Measurements from ENCODE around the gene SLC22A8.
"Not testable (repeated sequence)": the region's sequence is repeated elsewhere in the genome, so short reads cannot be mapped to it uniquely, and the experiment has no call there.

The SLC22A8 gene

DNA sequence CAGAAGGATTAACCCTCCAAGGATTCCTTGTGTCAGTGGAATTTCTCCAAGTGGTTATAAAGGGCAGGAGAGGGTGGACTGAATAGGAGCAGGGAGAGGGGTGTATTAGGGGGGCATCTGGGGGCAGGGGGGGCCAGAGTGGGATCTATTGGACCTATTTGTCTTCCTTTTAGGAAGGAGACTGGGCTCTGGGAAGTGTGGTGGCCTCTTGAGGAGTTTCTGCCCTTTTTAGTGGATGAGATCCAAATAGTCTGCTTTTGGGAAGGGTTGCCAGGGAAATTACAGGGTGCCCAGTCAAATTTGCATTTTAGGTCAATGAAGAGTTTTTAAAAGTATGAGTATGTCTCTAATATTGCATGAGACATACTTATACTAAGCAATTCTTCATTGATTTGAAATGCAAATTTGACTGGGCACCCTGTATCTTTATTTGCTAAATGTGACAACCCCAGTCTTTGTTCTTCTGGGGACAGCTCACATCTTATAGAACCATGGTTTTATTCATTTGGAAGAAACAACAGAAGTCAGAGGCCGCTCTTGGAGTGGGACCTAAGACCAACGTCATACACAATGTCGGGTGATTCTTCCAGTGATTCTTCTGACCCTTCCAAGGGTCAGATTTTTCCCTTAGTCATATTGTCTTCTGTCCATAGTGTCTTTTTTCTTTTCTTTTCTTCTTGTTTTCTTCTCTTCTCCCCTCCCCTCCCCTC is 30.4 kb downstream of the SLC22A8 start:
- DNase-seq (ENCODE audit: low read depth in 2 of 2): no peak

DNA sequence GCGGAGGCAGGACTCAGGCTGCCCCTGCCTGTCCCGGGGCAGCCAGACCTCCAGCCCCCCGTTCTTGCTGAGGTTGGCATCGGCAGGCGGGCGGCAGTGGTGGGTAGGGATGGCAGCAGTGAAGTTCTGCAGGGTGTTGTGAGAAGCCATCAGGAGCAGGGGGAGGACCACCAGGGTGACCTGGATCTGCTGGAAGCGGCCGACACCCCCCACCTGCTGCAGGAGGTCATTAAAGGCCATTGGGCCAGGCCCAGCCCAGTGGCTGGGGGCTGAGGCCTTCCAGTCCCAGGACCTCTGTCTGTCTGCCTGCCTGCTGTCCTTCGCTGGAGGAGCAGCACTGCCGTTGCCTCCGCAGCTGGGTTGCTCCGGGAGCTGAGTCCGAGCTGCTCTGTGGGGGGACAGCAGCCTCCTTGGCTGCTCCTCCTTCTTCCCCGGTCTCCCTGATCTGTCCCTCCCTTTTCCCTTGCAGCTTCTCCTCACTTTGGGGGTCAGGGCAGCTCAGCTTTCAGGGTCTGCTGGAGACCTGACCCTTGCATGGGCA is 31.1 kb downstream of the SLC22A8 start, which contains the start of gene SLC22A6:
SLC22A6 (minus strand) TSS at position 517 of the 541 bp plus-strand sequence; CDS start at position 240, 277 bp downstream.
- DNase-seq (ENCODE audit: low read depth in 2 of 2): no peak

DNA sequence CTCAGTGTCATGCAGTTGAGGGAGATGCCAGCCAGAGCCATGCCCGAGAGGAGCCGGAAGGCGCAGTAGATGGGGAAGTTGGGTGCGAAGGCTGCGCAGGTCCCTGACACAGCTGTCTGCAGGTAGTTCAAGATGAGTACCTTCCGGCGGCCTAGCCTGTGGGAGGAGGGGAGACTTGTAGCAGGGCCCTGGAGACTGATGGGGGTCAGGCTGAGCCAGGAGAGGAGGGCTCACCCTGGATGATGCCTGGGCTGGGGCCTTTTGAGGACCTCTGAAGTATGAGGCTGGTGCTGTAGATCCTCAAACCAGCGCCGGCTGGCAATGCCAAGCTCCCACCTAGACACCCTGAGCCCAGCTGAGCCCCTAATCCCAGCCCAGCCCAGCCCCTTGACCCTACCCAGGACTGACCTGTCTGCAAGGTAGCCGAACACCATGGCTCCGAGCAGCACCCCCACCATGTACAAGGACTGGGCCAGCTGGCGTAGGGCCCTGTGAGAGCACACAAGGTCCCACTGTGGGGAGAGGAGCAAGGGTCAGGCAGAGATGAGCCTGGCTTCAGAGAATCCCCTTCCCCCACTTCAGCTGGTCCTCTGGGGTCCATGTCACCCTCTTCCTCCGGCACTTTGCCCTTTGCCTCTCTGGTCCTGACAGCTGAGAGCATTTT is 32.0 kb downstream of the SLC22A8 start:
- no peak for DNase-seq (ENCODE audit: low read depth in 2 of 2)

DNA sequence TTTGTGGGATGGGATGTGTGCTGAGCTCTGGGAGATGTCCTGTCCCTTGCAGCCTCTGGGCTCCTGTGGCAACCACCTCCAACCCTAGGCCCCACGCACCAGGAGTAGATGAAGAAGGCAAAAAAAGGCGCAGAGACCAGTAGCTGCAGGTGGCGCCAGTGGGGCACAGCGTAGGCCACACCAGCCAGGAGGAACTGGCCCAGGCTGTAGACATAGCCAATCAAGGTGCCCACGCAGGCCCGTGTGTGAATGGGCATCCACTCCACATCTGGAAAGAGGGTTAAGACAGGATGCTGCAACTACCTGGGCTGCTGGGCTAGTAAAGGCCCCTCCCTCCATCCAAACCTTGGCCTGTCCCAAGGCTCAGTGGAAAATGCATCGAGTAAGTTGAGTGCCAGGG is 33.9 kb downstream of the SLC22A8 start:
- DNase-seq (ENCODE audit: low read depth in 2 of 2): no peak

DNA sequence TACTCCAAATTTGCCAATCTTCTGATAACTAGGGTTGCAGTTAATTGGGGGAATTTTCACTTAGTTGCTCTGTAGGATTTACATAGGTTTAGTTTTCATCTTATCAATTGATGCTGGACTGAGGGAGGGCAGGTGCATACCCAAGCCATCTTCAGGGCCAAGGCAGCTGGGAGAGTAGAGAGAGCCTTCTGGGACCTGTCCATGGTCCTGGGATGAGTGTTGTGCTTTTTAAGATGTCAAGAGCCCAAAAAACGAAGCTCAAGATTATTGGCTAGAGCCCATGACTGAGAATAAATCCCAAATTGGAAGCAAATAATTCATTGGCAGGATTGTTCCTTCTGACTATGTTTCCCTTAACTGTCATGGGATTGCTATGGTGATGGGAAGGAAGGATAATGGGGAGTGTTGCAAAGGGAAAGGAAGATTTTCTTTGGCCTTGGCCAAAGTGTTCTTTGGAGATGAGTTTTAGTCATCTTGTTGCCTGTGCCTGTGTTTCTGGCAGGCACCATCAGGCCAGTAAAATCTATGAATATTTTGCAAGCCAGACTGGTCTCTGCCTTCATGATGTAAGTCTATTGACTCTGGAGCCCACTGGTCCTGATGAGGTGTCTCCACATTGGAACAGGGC is 35.4 kb downstream of the SLC22A8 start:
- no peak for DNase-seq (ENCODE audit: low read depth in 2 of 2)

DNA sequence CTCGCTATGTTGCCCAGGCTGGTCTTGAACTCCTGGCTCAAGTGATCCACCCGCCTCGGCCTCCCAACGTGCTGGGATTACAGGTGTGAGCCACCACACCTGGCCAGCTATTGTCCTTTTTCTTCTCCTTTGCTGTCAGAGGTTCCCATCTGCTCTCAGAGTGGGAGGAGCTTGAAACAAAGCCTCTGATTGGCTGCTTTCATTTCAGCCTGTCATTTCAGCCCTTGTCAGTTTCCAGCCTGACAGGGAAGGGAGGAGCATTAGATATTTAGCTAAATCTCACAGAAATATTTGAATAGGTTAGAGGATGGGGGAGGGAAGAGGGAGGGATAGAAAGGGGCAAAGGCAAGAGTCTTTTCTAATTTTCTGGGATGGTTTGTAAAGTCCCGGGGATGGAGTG is 39.5 kb downstream of the SLC22A8 start:
- DNase-seq (ENCODE audit: low read depth in 2 of 2): no peak

DNA sequence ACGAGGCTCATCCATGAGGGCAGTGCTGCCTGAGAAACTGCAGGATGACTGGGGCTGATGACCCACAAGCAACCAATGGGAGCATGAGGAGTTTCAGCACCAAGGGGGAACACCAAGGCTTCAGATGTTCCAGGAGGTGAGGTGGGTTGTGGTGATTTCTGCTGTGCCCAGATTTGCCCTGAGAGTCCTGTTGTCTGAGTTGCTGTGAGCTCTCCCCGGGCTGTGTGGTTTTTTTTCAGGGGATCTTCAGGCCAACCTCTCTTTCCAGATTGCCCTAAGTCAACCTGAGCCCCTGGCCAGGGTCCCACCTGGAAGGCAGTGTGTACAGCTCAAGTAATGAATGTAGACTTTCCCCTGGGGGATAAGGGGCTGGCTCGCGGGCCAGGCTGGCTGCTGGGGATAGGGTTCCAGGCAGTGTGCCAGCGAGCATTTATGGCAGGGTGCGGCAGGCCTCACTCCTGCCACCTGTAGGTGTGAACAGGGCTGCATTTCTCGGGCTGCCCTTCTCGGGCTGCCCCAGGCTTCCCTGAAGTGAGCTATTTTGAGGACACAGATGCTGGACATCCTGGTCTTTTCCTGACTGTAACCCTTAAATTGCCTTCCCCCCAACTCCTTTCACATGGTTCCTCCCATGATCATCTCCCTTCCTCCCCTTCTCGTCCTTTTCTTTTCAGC is 40.7 kb downstream of the SLC22A8 start:
- no peak for DNase-seq (ENCODE audit: low read depth in 2 of 2)

DNA sequence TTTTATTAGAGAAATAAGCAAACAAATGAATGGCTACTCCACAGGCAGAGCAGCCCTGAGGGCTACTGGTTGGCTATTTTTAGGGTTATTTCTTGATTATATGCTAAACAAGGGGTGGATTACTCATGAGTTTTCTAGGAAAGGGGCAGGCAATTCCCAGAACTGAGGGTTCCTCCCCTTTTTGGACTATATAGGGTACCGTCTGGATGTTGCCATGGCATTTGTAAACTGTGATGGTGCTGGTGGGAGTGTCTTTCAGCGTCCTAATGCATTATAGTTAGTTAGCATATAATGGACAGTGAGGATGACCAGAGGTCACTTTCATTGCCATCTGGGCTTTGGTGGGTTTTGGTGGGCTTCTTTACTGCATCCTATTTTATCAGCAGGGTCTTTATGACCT is 50.1 kb downstream of the SLC22A8 start:
- no peak for DNase-seq (ENCODE audit: low read depth in 2 of 2)

DNA sequence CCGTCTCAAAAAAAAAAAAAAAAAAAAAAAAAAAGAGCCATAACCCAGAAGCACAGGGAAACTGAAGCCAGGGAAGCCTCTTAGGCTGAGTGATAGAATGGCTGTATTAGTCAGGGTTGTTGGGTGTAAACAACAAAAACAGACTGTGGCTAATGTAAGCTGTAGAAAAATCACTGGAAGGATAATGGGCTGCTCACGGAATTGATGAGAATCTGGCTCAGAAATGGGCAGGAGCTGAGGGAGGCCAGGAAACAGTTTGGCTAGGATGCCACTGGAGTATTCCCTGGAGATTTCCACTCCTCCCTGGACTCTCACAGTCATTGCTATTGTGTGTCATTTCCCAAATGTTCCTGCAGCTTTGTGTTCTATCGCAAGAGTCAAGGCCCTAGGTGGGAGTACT is 53.2 kb downstream of the SLC22A8 start:
- no peak for DNase-seq (ENCODE audit: low read depth in 2 of 2)

DNA sequence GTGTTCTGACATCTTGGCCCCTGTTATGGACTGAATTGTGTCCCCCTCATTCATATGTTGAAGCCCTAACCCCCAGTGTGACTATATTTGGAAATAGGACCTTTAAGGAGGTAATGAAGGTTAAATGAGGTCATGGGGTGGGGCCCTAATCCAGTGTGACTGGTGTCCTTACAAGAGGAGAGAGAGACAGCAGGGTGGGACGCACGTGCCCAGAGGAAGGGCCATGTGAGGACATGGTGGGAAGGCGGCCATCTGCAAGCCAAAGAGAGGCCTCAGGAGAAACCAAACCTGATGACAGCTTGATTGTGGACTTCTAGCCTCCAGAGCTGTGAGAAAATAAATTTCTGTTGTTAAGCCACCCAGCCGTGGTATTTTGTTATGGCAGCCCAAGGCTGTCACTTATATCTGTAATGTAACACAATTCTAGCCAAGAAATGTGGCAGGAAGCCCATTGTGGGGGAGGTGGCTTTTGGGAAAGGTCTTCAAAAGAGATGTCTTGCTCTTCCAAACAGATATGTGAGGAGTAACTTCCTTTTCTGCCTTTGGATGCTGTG is 54.5 kb downstream of the SLC22A8 start:
- no peak for DNase-seq (ENCODE audit: low read depth in 2 of 2)

DNA sequence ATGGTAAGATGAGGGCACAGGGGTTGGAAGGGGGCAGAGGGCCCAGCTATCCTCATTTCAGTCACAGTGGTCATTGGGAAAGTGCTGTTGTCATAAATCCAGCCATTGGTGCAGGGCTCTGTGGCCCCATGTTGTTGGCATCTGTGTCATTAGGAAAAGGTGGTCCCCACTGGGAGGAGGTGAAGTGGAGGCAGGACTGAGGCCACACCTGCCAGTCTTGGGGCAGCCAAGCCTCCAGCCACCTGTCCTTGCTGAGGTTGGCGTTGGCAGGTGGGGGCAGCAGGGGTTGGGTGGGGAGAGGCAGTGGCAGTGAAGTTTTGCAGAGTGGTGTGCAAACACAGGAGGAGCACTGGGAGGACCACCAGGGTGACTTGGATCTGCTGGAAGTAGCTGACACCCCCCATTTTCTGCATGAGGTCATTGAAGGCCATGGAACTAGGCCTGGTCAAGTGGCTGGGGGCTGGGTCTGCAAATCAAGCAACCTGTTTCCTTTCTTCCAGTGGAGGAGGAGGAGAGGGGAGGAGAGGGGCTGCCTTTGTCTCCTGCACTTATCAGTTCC is 56.1 kb downstream of the SLC22A8 start:
- no peak for DNase-seq (ENCODE audit: low read depth in 2 of 2)

DNA sequence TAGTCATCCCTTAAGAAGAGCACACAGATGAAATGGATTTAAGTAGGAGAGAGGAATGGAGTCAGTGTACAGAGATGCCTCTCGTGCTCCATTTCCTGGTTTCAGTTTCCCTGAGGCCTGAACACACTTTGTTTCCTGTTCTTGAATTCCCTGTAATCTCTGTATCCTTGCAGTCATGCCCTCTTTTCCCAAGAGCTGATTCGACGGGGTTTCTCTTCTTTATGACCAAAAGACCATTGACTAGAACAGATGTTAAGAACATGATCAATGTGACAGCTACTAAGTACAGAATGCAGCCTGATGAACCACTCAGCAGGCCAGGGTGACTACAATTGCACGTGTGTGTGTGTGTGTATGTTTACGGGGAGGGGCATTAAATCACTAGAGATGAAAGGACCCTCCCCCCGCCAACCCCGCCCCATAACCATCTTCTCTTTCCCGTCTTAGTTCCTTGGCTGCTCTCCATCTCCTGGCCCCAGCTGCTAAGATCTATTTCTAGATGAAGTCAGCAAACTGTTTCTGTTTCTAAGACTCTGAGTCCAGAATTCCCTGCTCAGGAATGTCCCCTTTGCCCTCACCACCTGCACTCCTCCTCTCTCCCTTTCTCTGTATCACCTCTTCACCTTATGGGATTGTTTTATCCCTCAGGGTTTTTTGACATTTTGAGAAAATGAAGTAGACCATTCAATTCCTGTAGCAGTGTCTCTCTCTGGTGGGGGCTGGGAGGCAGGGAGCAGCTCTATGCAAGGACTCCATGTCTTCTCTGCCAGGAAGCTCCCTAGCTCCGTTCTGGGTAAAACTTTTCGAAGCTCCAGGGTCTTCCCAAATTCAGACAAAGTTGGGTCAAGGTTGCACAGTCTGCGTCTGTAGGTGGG is 56.9 kb downstream of the SLC22A8 start:
- DNase-seq (ENCODE audit: low read depth in 2 of 2): no peak

DNA sequence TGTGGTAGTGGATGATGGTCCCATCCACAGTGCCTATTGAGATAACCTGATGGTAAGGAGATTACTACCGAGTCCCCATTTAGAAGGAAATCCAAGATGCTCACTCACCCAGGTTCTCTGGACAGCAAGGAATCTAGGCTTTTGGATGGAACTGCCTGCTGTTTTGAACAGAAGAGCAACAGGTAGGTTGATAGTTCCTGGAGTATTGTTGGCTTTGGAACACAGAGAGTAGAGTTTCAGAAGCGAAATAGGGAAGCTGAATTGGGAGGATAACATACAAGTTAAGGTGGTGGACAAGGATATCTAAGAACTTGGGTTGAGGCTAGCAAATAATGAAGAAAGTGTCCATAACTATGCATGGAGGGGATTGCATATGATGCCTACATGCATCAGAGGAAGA is 58.5 kb downstream of the SLC22A8 start:
- no peak for DNase-seq (ENCODE audit: low read depth in 2 of 2)

DNA sequence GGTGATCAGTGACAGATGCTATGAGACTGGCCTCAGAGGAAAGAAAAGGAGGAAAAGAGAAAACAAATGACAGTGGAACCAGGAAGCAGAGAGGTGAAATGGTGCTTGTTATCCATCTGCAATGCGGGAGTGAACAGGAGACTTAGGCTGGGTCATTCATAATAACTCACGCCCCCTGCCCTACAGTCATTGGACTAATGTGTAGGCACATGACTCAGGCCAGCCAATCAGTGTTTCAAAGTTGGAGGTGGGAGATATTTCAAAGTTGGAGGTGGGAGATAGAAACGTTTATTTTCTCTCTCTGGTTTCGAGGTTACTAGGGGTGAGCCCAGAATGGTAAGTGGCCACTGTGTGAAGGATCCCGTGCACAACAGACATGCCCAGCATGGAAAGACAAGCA is 61.2 kb downstream of the SLC22A8 start:
- DNase-seq (ENCODE audit: low read depth in 2 of 2): no peak

DNA sequence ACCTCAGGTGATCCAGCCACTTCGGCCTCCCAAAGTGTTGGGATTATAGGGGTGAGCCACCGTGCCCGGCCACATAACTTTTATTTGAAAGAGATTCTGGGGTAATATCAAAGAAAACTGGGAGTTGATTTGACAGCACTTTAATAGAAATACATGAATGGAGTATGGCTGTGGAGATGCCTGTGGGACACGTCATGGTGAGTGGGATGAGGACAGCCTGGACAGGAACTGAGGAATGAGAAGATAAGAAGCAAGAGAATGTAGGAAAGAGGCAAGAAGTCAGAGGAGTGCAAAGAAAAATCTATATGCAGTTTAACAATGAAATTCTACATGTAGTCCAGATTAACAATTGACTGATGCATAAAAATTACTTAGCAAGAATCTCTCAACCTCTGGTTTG is 61.8 kb downstream of the SLC22A8 start:
- DNase-seq (ENCODE audit: low read depth in 2 of 2): no peak

DNA sequence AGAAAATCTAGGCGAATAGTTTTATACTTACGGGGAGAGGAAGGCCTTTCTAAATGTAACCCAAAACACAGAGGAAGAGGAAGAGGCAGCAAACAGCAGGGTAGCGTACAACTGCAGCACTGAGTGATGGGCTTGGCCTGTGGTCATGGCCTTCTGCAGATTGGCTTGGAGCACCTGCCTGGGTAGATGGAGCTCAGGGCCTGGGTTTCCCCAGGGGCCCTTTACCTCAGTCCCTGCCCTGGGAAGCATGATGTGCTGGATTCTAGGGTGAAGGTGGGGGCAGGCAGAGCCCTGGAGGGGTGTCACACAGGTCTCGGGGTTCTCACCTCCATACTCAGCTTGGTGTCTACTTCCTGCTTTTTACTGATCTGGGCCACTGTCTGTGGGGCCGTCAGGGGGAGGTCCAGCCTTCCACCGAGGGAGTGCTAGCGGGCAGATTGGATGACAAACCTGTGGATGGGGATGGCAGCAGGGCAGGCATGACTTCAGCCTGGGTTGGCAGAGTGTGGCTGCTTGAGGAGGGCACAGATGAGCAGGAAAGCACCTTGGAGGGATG is 66.8 kb downstream of the SLC22A8 start:
- no peak for DNase-seq (ENCODE audit: low read depth in 2 of 2)

DNA sequence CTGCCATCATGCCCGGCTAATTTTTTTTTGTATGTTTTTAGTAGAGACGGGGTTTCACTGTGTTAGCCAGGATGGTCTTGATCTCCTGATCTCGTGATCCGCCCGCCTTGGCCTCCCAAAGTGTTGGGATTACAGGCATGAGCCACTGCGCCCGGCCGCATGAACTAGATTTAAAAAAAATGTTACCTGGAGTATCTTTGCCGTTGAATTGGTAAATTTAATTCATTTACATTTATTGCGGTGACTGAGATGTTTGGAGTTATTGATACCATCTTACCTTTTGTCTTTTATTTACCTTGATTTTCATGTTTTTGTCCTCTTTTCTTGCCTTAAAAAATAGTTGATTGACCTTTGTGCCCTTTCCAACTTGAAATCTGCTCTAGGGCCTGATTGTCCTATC is 70.1 kb downstream of the SLC22A8 start:
- not testable (repeated sequence) for DNase-seq (ENCODE audit: low read depth in 2 of 2)
